Dendritic cell treated with granulocyte-macrophage colony-stimulating factor and Interleukin-4, amounts not matched to agents 40 ng/mL and 50 ng/mL, for 4 days (primary cell): ENCODE results near the gene OMG.
"Not testable (repeated sequence)": the region's sequence is repeated elsewhere in the genome, so short reads cannot be mapped to it uniquely, and the experiment has no call there.

Experiments used
- H3K27ac Mint-ChIP-seq: one replicate; pipeline ENCODE4 v1.8.0; 2022; ENCODE audit warnings: mild to moderate bottlenecking, mixed read lengths
- H3K27me3 Mint-ChIP-seq: one replicate; pipeline ENCODE4 v1.8.0; 2022; ENCODE audit warnings: mild to moderate bottlenecking, mixed read lengths
- H3K36me3 Mint-ChIP-seq: one replicate; pipeline ENCODE4 v1.8.0; 2022; ENCODE audit warnings: low read depth, mixed read lengths
- H3K4me1 Mint-ChIP-seq: one replicate; pipeline ENCODE4 v1.8.0; 2022; ENCODE audit warnings: low read depth, mixed read lengths
- H3K4me3 Mint-ChIP-seq: one replicate; pipeline ENCODE4 v1.8.0; 2022; ENCODE audit warnings: mild to moderate bottlenecking, moderate library complexity, mixed read lengths
- H3K9me3 Mint-ChIP-seq: one replicate; pipeline ENCODE4 v1.8.0; 2022; ENCODE audit warnings: mixed read lengths
- intact Hi-C: fragments of 100-400 bp; cut with micrococcal nuclease; formaldehyde crosslinking; loops from one replicate; pipeline ENCODE4 v1.15.0; 2022

OMG gene

DNA sequence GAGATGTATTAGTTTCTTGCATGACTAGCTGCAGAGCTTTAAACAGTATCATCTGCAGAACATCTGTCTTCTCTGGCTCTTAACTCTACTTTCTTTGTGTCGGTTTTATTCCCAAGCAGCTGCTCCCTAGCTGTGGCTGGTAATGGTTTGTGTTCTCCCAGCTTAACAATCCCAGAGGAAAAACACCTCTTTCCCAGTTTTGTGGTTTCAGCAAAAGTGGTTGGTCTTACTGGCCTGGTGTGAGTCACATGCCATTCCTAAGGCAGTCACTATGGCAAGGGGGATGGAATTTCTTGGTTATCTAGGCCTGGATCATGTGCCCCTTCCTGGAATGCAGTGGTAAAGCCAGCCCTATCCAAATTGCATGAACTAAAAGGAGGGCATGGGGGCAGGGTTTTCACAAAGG lies 27.5 kb downstream of the OMG start:
- intact Hi-C loops: loop anchor here (5.0 kb wide), 1 partner anchor 103 kb away; no protein-coding TSS in a partner anchor
- H3K27me3 Mint-ChIP-seq: no peaks in the 10 kb centered on the region
- no peaks in the 10 kb centered on the region for H3K9me3 Mint-ChIP-seq
- H3K4me3 Mint-ChIP-seq: no peak overlapping the region
- peaks cover 27% of the 10 kb centered on the region for H3K4me1 Mint-ChIP-seq
- H3K27ac Mint-ChIP-seq: no peak overlapping the region
- peaks cover 60% of the 10 kb centered on the region for H3K36me3 Mint-ChIP-seq

DNA sequence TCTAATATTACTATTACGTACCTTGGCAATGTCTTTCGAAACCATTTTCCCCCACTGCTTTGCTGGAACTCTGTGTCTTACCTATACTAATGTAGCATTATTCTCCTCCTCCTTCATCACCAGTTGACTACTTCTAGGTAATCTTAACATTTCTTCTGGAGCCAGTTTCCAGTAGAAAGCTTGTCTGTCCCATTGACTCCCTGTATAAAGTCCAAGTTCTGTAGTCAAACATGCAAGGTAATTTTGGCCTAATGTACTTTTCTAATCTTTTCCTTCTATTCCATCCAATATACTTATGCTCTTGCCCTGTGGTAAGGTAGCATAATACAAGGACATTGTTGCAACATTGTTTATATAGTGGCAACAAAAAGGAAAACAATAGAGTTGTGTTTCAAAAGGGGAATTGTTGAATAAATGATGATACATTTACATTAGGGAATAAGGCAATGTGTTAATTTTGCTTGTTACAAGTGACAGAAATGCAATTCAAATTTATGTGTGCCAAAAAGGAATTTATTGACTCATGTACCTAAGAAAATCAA lies 27.9 kb downstream of the OMG start:
- H3K27ac Mint-ChIP-seq: no peak overlapping the region
- H3K9me3 Mint-ChIP-seq: no peaks in the 10 kb centered on the region
- intact Hi-C loops: loop anchor here (5.0 kb wide), 1 partner anchor 103 kb away; no protein-coding TSS in a partner anchor
- H3K27me3 Mint-ChIP-seq: no peaks in the 10 kb centered on the region
- H3K4me1 Mint-ChIP-seq: peaks cover 23% of the 10 kb centered on the region
- H3K4me3 Mint-ChIP-seq: no peak overlapping the region
- H3K36me3 Mint-ChIP-seq: peaks cover 60% of the 10 kb centered on the region

DNA sequence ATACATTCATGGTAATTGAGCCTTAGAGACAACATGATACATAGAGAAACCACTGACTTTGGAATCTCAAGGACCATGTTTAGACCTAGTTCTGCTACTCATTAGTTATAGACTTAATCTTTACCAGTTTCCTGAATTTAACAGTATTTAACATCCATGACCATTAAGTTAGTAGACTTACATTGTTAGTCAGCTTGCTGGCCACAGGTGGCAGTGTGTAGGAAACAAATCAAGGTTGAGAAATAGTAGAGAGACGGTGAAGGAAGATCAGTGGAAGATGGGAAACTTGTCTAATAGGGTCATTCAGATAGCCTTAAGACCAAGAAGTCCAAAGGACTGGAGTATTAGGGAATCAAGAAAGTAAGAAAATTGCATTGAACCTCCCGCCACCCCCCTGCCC lies 31.0 kb downstream of the OMG start:
- Mint-ChIP-seq H3K9me3 (no peaks in the 10 kb centered on the region), H3K4me3 (no peak overlapping the region), H3K27me3 (no peaks in the 10 kb centered on the region), H3K4me1 (peaks cover 7% of the 10 kb centered on the region), H3K36me3 (peaks cover 62% of the 10 kb centered on the region), H3K27ac (no peak overlapping the region)
- intact Hi-C loops: loop anchor here (5.0 kb wide), 1 partner anchor 106 kb away; no protein-coding TSS in a partner anchor

DNA sequence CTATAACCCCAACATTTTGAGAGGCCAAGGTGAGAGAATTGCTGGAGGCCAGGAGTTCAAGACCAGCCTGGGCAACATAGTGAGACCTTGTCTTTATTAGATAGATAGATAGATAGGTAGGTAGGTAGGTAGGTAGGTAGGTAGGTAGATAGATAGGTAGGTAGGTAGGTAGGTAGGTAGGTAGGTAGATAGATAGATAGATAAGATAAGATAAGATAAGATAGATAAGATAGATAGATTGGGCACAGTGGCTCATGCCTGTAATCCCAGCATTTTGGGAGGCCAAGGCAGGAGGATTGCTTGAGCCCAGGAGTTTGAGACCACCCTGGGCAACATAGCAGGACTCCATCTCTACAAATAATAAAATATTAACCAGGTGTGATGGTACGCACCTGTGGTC lies 34.1 kb downstream of the OMG start:
- intact Hi-C loops: not testable (repeated sequence)

DNA sequence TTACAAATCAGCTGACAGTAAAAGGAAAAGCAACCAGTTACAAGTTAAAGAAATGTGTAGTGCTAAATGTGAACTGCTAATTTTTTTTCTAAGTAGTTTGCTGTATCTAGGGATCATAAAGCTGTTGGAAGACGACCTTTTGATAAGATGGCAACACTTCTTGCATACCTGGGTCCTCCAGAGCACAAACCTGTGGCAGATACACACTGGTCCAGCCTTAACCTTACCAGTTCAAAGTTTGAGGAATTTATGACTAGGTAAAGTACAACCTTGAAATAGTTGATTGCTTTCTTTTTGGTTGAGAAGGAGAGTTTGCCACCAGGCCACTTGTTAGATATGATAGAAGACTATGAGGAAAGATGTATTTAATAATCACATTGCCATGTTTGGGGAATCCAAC lies 35.4 kb downstream of the OMG start:
- H3K36me3 Mint-ChIP-seq: peaks cover 44% of the 10 kb centered on the region
- H3K9me3 Mint-ChIP-seq: no peaks in the 10 kb centered on the region
- no peaks in the 10 kb centered on the region for H3K27me3 Mint-ChIP-seq
- intact Hi-C loops: no loop called here
- H3K4me3 Mint-ChIP-seq: no peak overlapping the region
- H3K27ac Mint-ChIP-seq: no peak overlapping the region
- H3K4me1 Mint-ChIP-seq: peaks cover 7% of the 10 kb centered on the region

More for the DNA sequence above, 34.1 kb downstream of the OMG start:
- H3K36me3 Mint-ChIP-seq: peaks cover 58% of the 10 kb centered on the region
- H3K27ac Mint-ChIP-seq, H3K27me3 Mint-ChIP-seq, H3K4me3 Mint-ChIP-seq, H3K4me1 Mint-ChIP-seq, H3K9me3 Mint-ChIP-seq: not testable (repeated sequence)

DNA sequence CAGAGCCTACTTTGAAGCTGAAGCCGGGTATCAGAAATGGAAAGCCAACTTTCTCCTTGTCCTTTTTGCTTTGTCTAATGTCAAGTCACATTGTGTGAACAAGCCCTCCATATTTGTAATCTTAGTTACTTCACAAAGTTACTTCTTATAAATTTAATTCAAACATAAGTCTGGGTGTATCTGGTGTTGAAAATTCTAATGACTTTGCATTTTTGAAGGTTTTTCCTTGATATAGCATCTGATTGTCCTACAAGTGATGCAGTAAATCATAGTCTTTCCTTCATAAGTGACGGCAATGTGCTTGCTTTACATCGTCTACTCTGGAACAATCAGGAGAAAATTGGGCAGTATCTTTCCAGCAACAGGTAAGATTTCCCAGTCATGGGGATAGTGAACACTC lies 36.9 kb downstream of the OMG start:
- no peaks in the 10 kb centered on the region for H3K9me3 Mint-ChIP-seq
- no peaks in the 10 kb centered on the region for H3K27me3 Mint-ChIP-seq
- intact Hi-C loops: no loop called here
- H3K4me3 Mint-ChIP-seq: no peak overlapping the region
- peaks cover 30% of the 10 kb centered on the region for H3K36me3 Mint-ChIP-seq
- H3K27ac Mint-ChIP-seq: no peak overlapping the region
- no peaks in the 10 kb centered on the region for H3K4me1 Mint-ChIP-seq

DNA sequence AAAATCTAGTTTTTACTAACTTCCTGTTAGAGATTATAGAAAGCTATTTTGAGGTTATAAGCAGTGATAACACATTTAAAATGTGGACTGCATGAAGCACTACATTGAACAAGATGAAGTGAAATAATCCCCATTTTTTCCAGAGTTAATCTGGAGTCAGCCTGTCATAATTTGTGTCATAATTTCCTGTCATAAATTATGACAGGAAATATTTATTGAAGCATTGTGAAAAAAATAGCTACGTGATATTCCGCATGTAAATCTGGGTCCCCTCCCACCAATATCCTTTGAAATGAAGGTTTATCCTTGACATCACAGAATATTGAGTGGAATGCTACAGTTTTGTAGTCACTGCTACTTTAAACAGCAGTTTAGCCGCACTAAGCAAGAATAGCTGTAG lies 40.1 kb downstream of the OMG start:
- Mint-ChIP-seq H3K36me3 (peaks cover 24% of the 10 kb centered on the region), H3K27ac (no peak overlapping the region), H3K27me3 (no peaks in the 10 kb centered on the region), H3K4me1 (no peaks in the 10 kb centered on the region), H3K4me3 (no peak overlapping the region), H3K9me3 (no peaks in the 10 kb centered on the region)
- intact Hi-C loops: no loop called here

DNA sequence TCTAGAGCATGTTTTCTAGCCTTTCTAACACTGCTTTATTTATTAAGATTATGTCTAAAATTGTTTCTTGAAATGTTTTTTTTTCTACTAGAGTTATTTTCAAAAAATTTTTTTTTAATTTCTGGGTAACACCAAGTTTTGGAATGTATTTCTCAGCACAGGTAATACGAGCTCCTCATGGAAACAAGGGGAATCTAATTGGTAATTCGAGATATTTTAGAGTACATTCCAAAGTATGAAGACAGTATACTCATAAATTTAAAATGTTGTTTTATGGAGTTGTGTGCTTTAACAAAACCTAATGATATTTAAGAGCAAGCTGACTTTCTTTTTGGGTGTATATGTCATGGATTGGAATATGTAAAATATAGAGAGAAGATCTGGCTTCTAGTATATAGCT lies 42.4 kb downstream of the OMG start:
- Mint-ChIP-seq H3K27ac (no peak overlapping the region), H3K27me3 (no peaks in the 10 kb centered on the region), H3K36me3 (peaks cover under 1% of the 10 kb centered on the region), H3K4me1 (peaks cover 4% of the 10 kb centered on the region), H3K4me3 (no peak overlapping the region), H3K9me3 (no peaks in the 10 kb centered on the region)
- intact Hi-C loops: no loop called here

DNA sequence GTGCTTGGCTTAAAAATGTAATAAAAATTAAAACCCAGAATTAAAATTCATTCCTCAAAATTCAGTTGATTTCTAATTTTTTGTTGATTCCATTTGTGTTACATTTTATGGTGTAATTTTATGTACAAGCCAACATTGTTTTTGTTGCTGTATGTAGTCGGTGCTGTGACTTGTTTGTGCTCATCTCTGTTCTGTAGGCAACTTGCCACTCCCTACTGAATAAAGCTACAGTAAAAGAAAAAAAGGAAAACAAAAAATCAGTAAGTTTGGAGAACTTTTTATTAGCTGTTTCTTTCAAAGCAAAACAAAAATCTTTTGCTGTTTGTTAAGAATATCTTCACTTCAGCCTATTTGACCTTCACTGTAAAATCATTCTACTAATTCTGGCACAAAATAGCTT lies 44.3 kb downstream of the OMG start:
- no peak overlapping the region for H3K27ac Mint-ChIP-seq
- peaks cover 4% of the 10 kb centered on the region for H3K4me1 Mint-ChIP-seq
- intact Hi-C loops: no loop called here

DNA sequence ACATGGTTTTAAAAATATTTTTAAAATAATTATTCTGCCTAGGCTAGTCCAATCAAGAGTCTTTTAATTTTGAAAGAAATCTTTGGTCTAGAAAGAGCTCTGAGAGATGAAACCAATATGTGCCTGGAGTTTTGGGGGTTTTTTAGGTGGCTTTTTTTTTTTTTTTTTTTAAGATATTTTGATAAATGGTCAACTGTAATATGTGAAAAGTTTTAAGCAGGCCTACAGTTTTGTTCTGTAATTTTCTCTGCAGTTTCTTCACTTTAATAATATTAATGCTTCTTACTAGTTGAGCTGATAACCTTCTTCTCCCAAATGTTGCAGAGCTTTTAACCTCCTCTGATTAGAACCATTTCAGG lies 45.1 kb downstream of the OMG start:
- Mint-ChIP-seq H3K4me3 (no peak overlapping the region), H3K36me3 (peaks cover 4% of the 10 kb centered on the region), H3K27ac (no peak overlapping the region), H3K9me3 (no peaks in the 10 kb centered on the region), H3K27me3 (no peaks in the 10 kb centered on the region), H3K4me1 (peaks cover 4% of the 10 kb centered on the region)
- intact Hi-C loops: no loop called here

More for the DNA sequence above, 44.3 kb downstream of the OMG start:
- Mint-ChIP-seq H3K4me3 (no peak overlapping the region), H3K36me3 (no peaks in the 10 kb centered on the region), H3K27me3 (no peaks in the 10 kb centered on the region), H3K9me3 (no peaks in the 10 kb centered on the region)

DNA sequence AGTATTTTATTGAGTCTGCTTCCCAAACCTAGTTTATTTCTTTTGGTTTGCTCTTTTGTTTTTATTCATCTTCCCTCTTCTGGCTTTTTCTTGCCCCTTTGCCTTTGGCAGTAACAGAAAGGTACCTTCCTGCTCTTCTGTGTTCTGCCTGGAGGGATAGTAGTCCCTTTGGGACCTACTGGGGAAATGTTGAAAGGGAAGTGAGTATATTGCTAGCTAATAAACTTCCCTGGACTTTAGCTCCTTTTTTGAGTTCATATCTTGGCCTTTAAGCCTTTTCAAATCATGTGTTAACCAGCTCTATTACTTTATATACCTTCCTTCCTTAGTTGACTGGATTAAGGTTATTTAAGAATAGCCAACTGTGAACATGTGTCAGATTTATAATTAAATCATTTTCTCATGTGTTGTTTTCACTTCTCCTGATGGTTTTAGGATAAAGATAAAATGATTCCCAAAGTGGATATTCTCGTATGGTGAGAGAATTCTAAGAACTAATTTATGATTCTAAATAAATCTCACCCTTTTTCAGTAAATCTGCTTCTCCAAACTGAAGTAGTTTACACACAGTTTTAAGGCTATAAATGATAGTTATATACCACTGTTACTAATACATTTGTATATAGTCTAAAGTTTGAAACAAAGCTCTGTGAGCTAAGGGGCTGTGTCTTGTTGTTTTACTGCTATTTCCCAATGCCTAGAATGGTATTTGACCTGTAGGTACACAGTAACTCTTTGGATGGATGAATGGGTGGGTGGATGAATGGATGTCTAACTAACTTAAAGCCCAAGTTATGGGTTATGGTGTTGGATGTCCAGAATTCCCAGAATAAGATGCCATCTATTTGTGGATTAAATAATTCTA lies 45.7 kb downstream of the OMG start:
- intact Hi-C loops: no loop called here
- Mint-ChIP-seq H3K4me3 (no peak overlapping the region), H3K9me3 (no peaks in the 10 kb centered on the region), H3K27ac (no peak overlapping the region), H3K36me3 (peaks cover 9% of the 10 kb centered on the region), H3K4me1 (peaks cover 4% of the 10 kb centered on the region), H3K27me3 (no peaks in the 10 kb centered on the region)

DNA sequence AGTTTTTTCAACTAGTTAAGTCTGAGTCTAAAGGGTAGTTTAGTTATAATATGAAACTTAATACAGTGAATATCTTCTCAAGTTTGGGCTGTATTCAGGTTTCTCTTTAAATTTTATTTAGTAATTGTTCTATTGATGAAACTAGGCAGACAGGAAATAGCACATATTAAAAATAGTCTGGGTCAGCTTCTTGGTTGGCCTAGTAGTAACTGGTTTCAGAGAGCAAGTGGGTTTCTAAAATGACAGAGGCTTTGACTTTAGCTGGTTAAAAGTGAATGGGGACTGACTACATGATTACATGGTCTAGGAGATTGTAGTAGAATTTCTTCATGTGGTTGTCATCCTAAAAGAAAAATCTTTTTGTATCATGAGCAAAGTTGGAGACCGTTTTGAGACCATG lies 46.8 kb downstream of the OMG start:
- H3K9me3 Mint-ChIP-seq: no peaks in the 10 kb centered on the region
- H3K4me1 Mint-ChIP-seq: peaks cover 4% of the 10 kb centered on the region
- no peaks in the 10 kb centered on the region for H3K27me3 Mint-ChIP-seq
- H3K36me3 Mint-ChIP-seq: peaks cover 20% of the 10 kb centered on the region
- no peak overlapping the region for H3K4me3 Mint-ChIP-seq
- intact Hi-C loops: no loop called here
- H3K27ac Mint-ChIP-seq: no peak overlapping the region

DNA sequence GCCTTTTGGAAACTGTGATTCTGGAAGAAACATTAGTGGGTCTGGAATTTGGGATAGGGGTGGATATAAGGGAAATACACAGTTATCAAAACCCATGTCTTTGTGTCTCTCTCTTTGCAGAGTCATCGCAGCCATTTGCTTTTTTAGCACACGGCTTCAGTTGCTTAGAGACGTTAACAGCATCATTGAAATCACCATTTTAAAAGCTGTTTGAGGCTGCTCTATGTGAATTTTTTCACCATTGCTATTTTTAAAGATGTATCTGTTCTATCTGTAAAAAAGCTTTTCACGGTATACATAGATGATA lies 47.3 kb downstream of the OMG start:
- no peak overlapping the region for H3K4me3 Mint-ChIP-seq
- intact Hi-C loops: no loop called here
- peaks cover 4% of the 10 kb centered on the region for H3K4me1 Mint-ChIP-seq
- no peaks in the 10 kb centered on the region for H3K27me3 Mint-ChIP-seq
- H3K27ac Mint-ChIP-seq: no peak overlapping the region
- no peaks in the 10 kb centered on the region for H3K9me3 Mint-ChIP-seq
- peaks cover 24% of the 10 kb centered on the region for H3K36me3 Mint-ChIP-seq

DNA sequence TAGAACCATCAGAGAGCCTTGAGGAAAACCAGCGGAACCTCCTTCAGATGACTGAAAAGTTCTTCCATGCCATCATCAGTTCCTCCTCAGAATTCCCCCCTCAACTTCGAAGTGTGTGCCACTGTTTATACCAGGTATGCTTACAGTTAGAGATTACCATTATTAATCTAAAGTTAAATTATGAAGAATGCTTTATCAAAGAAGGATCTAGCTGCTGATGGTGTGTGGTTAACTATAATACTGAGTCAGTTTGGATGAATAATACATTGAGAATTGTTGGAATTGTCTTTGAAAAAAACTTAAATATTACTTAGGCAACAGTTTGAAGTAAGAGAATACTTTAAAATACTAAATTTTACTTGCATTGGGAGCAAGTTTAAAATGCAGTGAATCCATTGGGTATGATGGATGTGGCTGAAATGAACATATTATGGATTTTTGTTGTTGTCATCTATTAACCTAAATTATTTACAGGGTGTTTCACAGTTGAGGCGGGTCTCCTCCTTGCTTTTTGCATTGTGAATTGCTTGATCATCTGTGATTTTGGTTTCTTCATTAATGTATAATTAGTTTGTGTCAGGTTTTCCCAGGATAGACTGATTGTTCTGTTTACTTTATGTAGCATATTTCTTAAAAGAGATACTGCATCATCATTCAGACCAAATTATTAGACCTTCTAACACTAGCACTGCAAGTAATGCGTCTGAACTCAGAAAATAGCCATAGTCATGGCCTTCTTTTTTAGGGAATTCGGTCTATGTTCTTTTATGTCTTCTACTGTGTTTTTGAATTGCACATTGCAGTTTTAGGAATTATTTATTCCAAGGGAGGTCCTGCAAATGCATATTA lies 47.8 kb downstream of the OMG start:
- Mint-ChIP-seq H3K4me3 (no peak overlapping the region), H3K9me3 (no peaks in the 10 kb centered on the region), H3K36me3 (peaks cover 30% of the 10 kb centered on the region), H3K4me1 (peaks cover 4% of the 10 kb centered on the region), H3K27me3 (no peaks in the 10 kb centered on the region), H3K27ac (no peak overlapping the region)
- intact Hi-C loops: no loop called here
